ENCODE data around the gene TBC1D32. TPM values are rescaled to one million over a fixed set of nuclear protein-coding genes. Genes with fewer than 3 reads are reported as not detected.
"Not testable (repeated sequence)": the region's sequence is repeated elsewhere in the genome, so short reads cannot be mapped to it uniquely, and the experiment has no call there.

Gene TBC1D32
- total RNA-seq, 4 donors from 2014 or later = 14.9 to 27.1 (median 22.4) TPM

DNA sequence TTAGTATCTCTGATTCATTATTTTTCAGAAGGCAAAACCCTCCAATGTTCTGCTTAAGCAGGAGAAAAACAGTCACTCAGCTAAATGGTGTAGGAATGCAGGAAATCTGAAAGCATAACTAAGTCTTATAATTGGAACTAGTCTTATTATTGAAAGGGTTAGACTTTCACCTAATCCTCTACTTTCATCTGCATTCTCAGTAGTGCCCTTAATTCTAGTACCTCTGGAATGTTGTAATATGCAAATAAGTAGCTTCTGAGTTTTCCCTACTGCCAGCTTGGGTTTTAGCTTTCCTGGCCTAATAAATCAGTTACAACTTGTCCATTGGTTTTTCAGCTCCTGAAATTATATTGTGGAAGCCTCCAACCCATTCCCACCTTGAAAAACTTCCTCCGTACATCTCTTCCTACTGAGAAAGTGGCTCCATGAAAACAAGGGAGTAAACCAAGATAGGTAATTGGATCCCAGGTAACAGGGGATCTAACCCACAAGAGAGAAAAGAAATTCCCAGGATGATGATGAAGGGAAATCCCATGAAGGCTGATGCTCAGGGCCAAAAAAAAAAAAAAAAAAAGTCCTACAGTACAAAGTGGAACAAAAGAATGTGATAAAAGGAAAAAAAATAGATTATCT is 147.0 kb downstream of the TBC1D32 start:
- no peaks in the 10 kb centered on the region for H3K9me3 ChIP-seq
- H3K4me1 ChIP-seq = no peaks in the 10 kb centered on the region
- H3K36me3 ChIP-seq = no peaks in the 10 kb centered on the region
- no peaks in the 10 kb centered on the region for H3K27me3 ChIP-seq
- intact Hi-C loops (cut with DNase I) = no loop called here
- WGBS, 2 donors = 96 to 98% methylated on average over 1 of the region's 1 CpG
- no peak for TF ChIP-seq POLR2A (IDR thresholded peaks at IDR 0.05)
- TF ChIP-seq, protein P1, sequence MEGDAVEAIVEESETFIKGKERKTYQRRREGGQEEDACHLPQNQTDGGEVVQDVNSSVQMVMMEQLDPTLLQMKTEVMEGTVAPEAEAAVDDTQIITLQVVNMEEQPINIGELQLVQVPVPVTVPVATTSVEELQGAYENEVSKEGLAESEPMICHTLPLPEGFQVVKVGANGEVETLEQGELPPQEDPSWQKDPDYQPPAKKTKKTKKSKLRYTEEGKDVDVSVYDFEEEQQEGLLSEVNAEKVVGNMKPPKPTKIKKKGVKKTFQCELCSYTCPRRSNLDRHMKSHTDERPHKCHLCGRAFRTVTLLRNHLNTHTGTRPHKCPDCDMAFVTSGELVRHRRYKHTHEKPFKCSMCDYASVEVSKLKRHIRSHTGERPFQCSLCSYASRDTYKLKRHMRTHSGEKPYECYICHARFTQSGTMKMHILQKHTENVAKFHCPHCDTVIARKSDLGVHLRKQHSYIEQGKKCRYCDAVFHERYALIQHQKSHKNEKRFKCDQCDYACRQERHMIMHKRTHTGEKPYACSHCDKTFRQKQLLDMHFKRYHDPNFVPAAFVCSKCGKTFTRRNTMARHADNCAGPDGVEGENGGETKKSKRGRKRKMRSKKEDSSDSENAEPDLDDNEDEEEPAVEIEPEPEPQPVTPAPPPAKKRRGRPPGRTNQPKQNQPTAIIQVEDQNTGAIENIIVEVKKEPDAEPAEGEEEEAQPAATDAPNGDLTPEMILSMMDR (IDR thresholded peaks at IDR 0.05) = no peak
- H3K27ac ChIP-seq = no peak overlapping the region
- no peak overlapping the region for H3K4me3 ChIP-seq (replicated peaks in 1 of 3)
- no peak for DNase-seq

DNA sequence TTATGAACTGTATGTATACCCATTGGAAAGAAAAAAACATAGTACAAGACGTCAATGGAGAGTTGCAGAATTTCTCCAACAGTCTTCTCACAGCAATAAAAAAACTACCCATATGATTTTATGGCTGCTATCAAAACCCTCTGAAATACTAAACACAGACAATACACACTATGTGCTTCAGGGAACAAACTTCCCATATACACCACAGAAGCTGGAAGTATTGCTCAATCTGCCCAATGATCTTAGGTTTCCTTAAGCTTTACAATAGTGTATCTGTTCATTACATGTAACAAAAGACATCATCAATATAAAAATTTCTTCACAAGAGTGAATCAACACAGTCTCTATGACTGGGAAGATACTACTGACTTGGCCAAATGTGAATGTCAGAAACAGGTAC is 150.5 kb downstream of the TBC1D32 start:
- no peak overlapping the region for H3K4me3 ChIP-seq (replicated peaks in 1 of 3)

DNA sequence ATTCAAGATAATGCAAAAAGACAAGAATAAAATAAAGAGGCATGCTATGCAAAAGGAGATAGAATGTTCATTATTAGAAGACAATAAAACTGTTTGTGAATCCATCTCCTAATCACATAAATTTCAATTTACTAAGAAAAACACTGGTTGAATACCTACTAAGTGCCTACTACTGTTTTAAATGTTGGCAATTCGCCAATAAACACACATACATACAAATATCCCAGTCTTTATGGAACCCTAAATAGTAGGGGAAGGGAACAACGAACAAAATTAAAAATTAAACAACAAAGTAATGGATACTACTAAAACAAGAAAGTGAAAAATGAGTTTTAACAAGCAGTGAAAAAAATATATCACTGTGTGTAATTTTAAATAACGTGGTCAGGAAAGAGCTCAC is 158.5 kb downstream of the TBC1D32 start:
- no peaks in the 10 kb centered on the region for H3K36me3 ChIP-seq
- H3K9me3 ChIP-seq = no peaks in the 10 kb centered on the region
- H3K27me3 ChIP-seq = no peaks in the 10 kb centered on the region
- no peak overlapping the region for H3K27ac ChIP-seq
- no peak for DNase-seq
- H3K4me3 ChIP-seq (replicated peaks in 1 of 3) = no peak overlapping the region
- no peak for TF ChIP-seq POLR2A (IDR thresholded peaks at IDR 0.05)
- TF ChIP-seq, protein P1 (IDR thresholded peaks at IDR 0.05) = no peak
- H3K4me1 ChIP-seq = no peaks in the 10 kb centered on the region
- WGBS, 2 donors = 86 to 91% methylated on average over 3 of the region's 3 CpGs
- intact Hi-C loops (cut with DNase I) = no loop called here

More for the DNA sequence above, 150.5 kb downstream of the TBC1D32 start:
- DNase-seq = no peak
- Histone ChIP-seq H3K9me3 (no peaks in the 10 kb centered on the region), H3K36me3 (no peaks in the 10 kb centered on the region), H3K4me1 (no peaks in the 10 kb centered on the region), H3K27ac (no peak overlapping the region), H3K27me3 (no peaks in the 10 kb centered on the region)
- intact Hi-C loops (cut with DNase I) = no loop called here
- 87 to 93% methylated on average over 1 of the region's 1 CpG for WGBS, 2 donors
- TF ChIP-seq POLR2A (IDR thresholded peaks at IDR 0.05) = no peak

DNA sequence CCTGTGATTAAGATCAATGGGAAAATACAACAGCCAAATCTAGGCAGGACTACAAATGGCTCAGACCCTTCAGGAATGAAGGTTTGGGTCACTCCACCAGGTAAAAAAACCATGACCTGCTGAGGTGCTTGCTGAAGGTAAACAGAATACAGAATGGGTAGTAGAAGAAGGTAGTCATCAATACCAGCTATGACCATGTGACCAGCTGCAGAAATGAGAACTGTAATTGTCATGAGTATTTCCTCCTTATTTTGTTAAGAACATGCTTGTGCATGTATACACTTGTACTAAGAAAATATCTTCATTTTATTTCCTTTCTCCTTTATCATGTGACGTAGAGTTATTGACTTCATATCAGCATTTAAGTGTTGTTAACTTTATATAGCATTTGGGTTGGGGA is 161.8 kb downstream of the TBC1D32 start:
- not testable (repeated sequence) for H3K27me3 ChIP-seq, H3K9me3 ChIP-seq
- WGBS, 2 donors = 98% methylated on average over 1 of the region's 1 CpG

DNA sequence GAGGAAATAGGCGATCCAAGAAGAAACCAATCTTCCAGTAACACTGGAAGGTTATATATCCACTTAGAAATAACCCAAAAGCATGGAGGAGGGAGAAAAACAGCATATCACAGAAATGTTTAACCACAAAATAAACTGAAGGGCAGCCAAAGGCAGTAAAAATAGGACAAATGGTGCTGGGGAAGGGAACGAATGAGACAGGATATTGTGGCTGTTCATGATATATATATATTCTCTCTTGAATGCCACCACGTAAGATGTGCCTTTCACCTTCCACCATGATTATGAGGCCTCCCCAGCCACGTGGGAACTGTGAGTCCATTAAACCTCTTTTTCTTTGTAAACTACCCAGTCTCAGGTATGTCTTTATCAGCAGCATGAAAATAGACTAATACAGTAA is 162.4 kb downstream of the TBC1D32 start:
- intact Hi-C loops (cut with DNase I) = no loop called here

More for the DNA sequence above, 161.8 kb downstream of the TBC1D32 start:
- H3K4me3 ChIP-seq (replicated peaks in 1 of 3); H3K36me3 ChIP-seq; H3K27ac ChIP-seq; H3K4me1 ChIP-seq; DNase-seq; intact Hi-C loops (cut with DNase I): not testable (repeated sequence)

DNA sequence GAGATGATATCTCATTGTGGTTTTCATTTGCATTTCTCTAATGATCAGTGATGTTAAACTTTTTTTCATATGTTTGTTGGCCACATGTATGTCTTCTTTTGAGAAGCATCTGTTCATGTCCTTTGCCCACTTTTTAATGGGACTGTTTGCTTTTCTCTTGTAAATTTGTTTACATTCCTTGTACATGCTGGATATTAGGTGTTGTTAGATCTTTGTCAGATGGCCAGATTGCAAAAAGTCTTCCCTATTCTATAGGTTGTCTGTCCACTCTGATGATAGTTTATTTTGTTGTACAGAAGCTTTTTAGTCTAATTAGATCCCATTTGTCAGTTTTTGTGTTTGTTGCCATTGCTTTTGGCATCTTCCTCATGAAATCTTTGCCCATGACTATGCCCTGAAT is 172.4 kb downstream of the TBC1D32 start:
- no peaks in the 10 kb centered on the region for H3K4me1 ChIP-seq
- H3K36me3 ChIP-seq = no peaks in the 10 kb centered on the region
- no peak for TF ChIP-seq POLR2A (IDR thresholded peaks at IDR 0.05)
- TF ChIP-seq, protein P1 (IDR thresholded peaks at IDR 0.05) = no peak
- H3K9me3 ChIP-seq = no peaks in the 10 kb centered on the region
- DNase-seq = no peak
- intact Hi-C loops (cut with DNase I) = no loop called here
- H3K4me3 ChIP-seq (replicated peaks in 1 of 3) = no peak overlapping the region
- no peaks in the 10 kb centered on the region for H3K27me3 ChIP-seq
- H3K27ac ChIP-seq = no peak overlapping the region

More for the DNA sequence above, 162.4 kb downstream of the TBC1D32 start:
- no peak overlapping the region for H3K27ac ChIP-seq
- H3K36me3 ChIP-seq = no peaks in the 10 kb centered on the region
- TF ChIP-seq, protein P1 (IDR thresholded peaks at IDR 0.05) = no peak
- TF ChIP-seq POLR2A (IDR thresholded peaks at IDR 0.05) = no peak
- no peak overlapping the region for H3K4me3 ChIP-seq (replicated peaks in 1 of 3)
- WGBS, 2 donors = 86 to 92% methylated on average over 4 of the region's 4 CpGs
- DNase-seq = no peak
- H3K4me1 ChIP-seq = no peaks in the 10 kb centered on the region
- no peaks in the 10 kb centered on the region for H3K27me3 ChIP-seq
- H3K9me3 ChIP-seq = no peaks in the 10 kb centered on the region
